Measurements from ENCODE around the gene TMEM120B.
A peak's percentile ranks its signal among the peaks of the same experiment; 100 is the strongest.
"Not testable (repeated sequence)": the region's sequence is repeated elsewhere in the genome, so short reads cannot be mapped to it uniquely, and the experiment has no call there.

Gene TMEM120B

GRCh38 chr12:121783766-121784165, 71.2 kb downstream of the TMEM120B start:
- in situ Hi-C loops (cut with HindIII; ENCODE audit: low pct_ligation_motif_present, low pct_unique_long_range_greater_than_20kb, low sequenced_read_pairs): no loop called here
- DNase-seq: no peak

GRCh38 chr12:121784460-121784859, 71.9 kb downstream of the TMEM120B start:
- DNase-seq: peak; percentile 95
- in situ Hi-C loops (cut with HindIII; ENCODE audit: low pct_ligation_motif_present, low pct_unique_long_range_greater_than_20kb, low sequenced_read_pairs): no loop called here

GRCh38 chr12:121786440-121786825, 73.9 kb downstream of the TMEM120B start:
- in situ Hi-C loops (cut with HindIII; ENCODE audit: low pct_ligation_motif_present, low pct_unique_long_range_greater_than_20kb, low sequenced_read_pairs): no loop called here

GRCh38 chr12:121787063-121788025, 74.8 kb downstream of the TMEM120B start:
- DNase-seq: no peak

More at GRCh38 chr12:121786440-121786825, 73.9 kb downstream of the TMEM120B start:
- peak; percentile 97 for DNase-seq

GRCh38 chr12:121788176-121788818, 75.7 kb downstream of the TMEM120B start:
- no peak for DNase-seq
- in situ Hi-C loops (cut with HindIII; ENCODE audit: low pct_ligation_motif_present, low pct_unique_long_range_greater_than_20kb, low sequenced_read_pairs): no loop called here

More at GRCh38 chr12:121787063-121788025, 74.8 kb downstream of the TMEM120B start:
- in situ Hi-C loops (cut with HindIII; ENCODE audit: low pct_ligation_motif_present, low pct_unique_long_range_greater_than_20kb, low sequenced_read_pairs): no loop called here

- in situ Hi-C loops (cut with HindIII; ENCODE audit: low pct_ligation_motif_present, low pct_unique_long_range_greater_than_20kb, low sequenced_read_pairs): no loop called here
- no peak for DNase-seq
These were observed 76.8 kb downstream of the TMEM120B start for GRCh38 chr12:121789233-121789781.

GRCh38 chr12:121789800-121790728, 77.5 kb downstream of the TMEM120B start:
- DNase-seq: no peak
- in situ Hi-C loops (cut with HindIII; ENCODE audit: low pct_ligation_motif_present, low pct_unique_long_range_greater_than_20kb, low sequenced_read_pairs): no loop called here

- in situ Hi-C loops (cut with HindIII; ENCODE audit: low pct_ligation_motif_present, low pct_unique_long_range_greater_than_20kb, low sequenced_read_pairs); DNase-seq: not testable (repeated sequence)
These were observed 78.2 kb downstream of the TMEM120B start for GRCh38 chr12:121790785-121791184.

GRCh38 chr12:121791671-121792551, 79.4 kb downstream of the TMEM120B start:
- DNase-seq: peak; percentile 73
- in situ Hi-C loops (cut with HindIII; ENCODE audit: low pct_ligation_motif_present, low pct_unique_long_range_greater_than_20kb, low sequenced_read_pairs): no loop called here

GRCh38 chr12:121792607-121793439, 80.3 kb downstream of the TMEM120B start:
- in situ Hi-C loops (cut with HindIII; ENCODE audit: low pct_ligation_motif_present, low pct_unique_long_range_greater_than_20kb, low sequenced_read_pairs): no loop called here
- peak; percentile 60 for DNase-seq

GRCh38 chr12:121793440-121793837, 80.9 kb downstream of the TMEM120B start, which contains the start of gene RHOF:
Gene RHOF (minus strand): TSS chr12:121793688. CDS start chr12:121793633, 55 bp downstream.
- in situ Hi-C loops (cut with HindIII; ENCODE audit: low pct_ligation_motif_present, low pct_unique_long_range_greater_than_20kb, low sequenced_read_pairs): no loop called here
- DNase-seq: peak; percentile 85

GRCh38 chr12:121793838-121794533, 81.4 kb downstream of the TMEM120B start:
- in situ Hi-C loops (cut with HindIII; ENCODE audit: low pct_ligation_motif_present, low pct_unique_long_range_greater_than_20kb, low sequenced_read_pairs): no loop called here
- peak; percentile 98 for DNase-seq

- in situ Hi-C loops (cut with HindIII; ENCODE audit: low pct_ligation_motif_present, low pct_unique_long_range_greater_than_20kb, low sequenced_read_pairs): no loop called here
These were observed 82.0 kb downstream of the TMEM120B start for GRCh38 chr12:121794534-121795033.

GRCh38 chr12:121795034-121795968, 82.7 kb downstream of the TMEM120B start:
- in situ Hi-C loops (cut with HindIII; ENCODE audit: low pct_ligation_motif_present, low pct_unique_long_range_greater_than_20kb, low sequenced_read_pairs): no loop called here

More at GRCh38 chr12:121794534-121795033, 82.0 kb downstream of the TMEM120B start:
- no peak for DNase-seq

More at GRCh38 chr12:121795034-121795968, 82.7 kb downstream of the TMEM120B start:
- DNase-seq: peak; percentile 89

All from ACHN (cell line).